Heart left ventricle (tissue), 13 donors: Measurements from ENCODE around the gene ARVCF.

Experiments used
- POLR2A ChIP-seq, 2 donors: fragments of 450-650 bp; IDR thresholded peaks; one replicate each; pipeline ENCODE4 v1.6.1; 2017; ENCODE audit warnings: antibody characterized with exemption in 2 of 2, mild to moderate bottlenecking in 2 of 2, moderate library complexity in 2 of 2
- TF ChIP-seq, protein P1 (sequence below), 12 donors: fragments of 200-600 bp; sonication (generic) in 4 of 12; IDR thresholded peaks; one replicate each; pipeline versions ENCODE4 v1.5.0 to v1.8.0; 2018 to 2022; ENCODE audit warnings: antibody characterized with exemption in 12 of 12, mild to moderate bottlenecking in 5 of 12
- donor health status: ischemic (EF 13 %, LVEDD 7.1; RV severe dilation, severe dysfunction).
- donor health status: DM: no; HTN: yes; CAD: no.
- donor health status: DM: no; HTN: no; CAD: no.
- donor health status: ischemic (EF 25% LVEDD 6.9; RV normal size, moderate dysfunction).
- donor health status: ischemic (EF 25% LVEDD 5.7; RV mildly dilated, moderate dysfunction).
- donor health status: ischemic (EF 35%, LVEDD 5.7; RV mildly dilated, moderate dysfunction).
- donor health status: nonischemic (EF 11% LVEDD 7.7; RV severe dilation, severe dysfunction).
- donor health status: DM: yes; HTN: yes; CAD: no.
- donor health status: PGD.
- donor health status: ischemic (EF 29% LVEDD 5.4; RV normal size, mild dysfunction).
- donor health status: nonischemic (EF 23%, LVEDD 6.1; RV moderate dilation, normal function).

GRCh38 chr22:20019661-20020532 lies 3.3 kb upstream of the ARVCF start:
- TF ChIP-seq, protein P1, sequence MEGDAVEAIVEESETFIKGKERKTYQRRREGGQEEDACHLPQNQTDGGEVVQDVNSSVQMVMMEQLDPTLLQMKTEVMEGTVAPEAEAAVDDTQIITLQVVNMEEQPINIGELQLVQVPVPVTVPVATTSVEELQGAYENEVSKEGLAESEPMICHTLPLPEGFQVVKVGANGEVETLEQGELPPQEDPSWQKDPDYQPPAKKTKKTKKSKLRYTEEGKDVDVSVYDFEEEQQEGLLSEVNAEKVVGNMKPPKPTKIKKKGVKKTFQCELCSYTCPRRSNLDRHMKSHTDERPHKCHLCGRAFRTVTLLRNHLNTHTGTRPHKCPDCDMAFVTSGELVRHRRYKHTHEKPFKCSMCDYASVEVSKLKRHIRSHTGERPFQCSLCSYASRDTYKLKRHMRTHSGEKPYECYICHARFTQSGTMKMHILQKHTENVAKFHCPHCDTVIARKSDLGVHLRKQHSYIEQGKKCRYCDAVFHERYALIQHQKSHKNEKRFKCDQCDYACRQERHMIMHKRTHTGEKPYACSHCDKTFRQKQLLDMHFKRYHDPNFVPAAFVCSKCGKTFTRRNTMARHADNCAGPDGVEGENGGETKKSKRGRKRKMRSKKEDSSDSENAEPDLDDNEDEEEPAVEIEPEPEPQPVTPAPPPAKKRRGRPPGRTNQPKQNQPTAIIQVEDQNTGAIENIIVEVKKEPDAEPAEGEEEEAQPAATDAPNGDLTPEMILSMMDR (IDR thresholded peaks at IDR 0.05): no peak
- TF ChIP-seq POLR2A (IDR thresholded peaks at IDR 0.05): no peak
